Urinary bladder (tissue), 4 donors: Measurements from ENCODE around the gene KDELR3. TPM values are rescaled to one million over a fixed set of nuclear protein-coding genes. Genes with fewer than 3 reads are reported as not detected.

Experiments used
- DNase-seq: peaks from one replicate; pipeline ENCODE4 v3.0.0-alpha.2; 2015; ENCODE audit errors: extremely low spot score
- H3K27ac ChIP-seq: one replicate; pipeline ENCODE4 v1.5.1; 2013; ENCODE audit warnings: low read depth, mild to moderate bottlenecking, moderate library complexity
- H3K36me3 ChIP-seq: one replicate; pipeline ENCODE4 v1.6.1; 2013; ENCODE audit warnings: mild to moderate bottlenecking, moderate library complexity; ENCODE audit not compliant: insufficient read depth
- H3K4me1 ChIP-seq: one replicate; pipeline ENCODE4 v1.6.1; 2013; ENCODE audit warnings: mild to moderate bottlenecking, moderate library complexity; ENCODE audit not compliant: insufficient read depth
- H3K4me3 ChIP-seq: one replicate; pipeline ENCODE4 v1.5.1; 2013; ENCODE audit warnings: low read depth, low read length
- WGBS: extraction: QIAGEN DNeasy Blood & Tissue Kit; methylation state at CpG from one replicate; pipeline ENCODE4 v1.1.7; 2013; 5-methylcytosine and 5-hydroxymethylcytosine counted together
- polyA plus RNA-seq: library from polyadenylated mRNA; stranded (reverse); fragments of 200-250 nt; gene quantifications from one replicate; pipeline ENCODE4 v1.2.3, GENCODE V29; 2013
- total RNA-seq: library from RNA; depleted of rRNA; stranded (reverse); fragments of >200 nt; gene quantifications from one replicate; pipeline ENCODE4 v1.2.3, GENCODE V29; 2014
- donor health status: healthy with polysubstance abuse.
- donor health status: healthy.

KDELR3 gene
- total RNA-seq (75.7 TPM), polyA plus RNA-seq (4.7 TPM)

GRCh38 chr22:38467904-38468442, at the start of gene KDELR3:
Gene KDELR3, plus strand, starts transcription at chr22:38468096. Its CDS starts 138 bp downstream, at chr22:38468234.
- Histone ChIP-seq H3K36me3 (no peaks in the 10 kb centered on the region), H3K4me1 (no peaks in the 10 kb centered on the region), H3K27ac (no peak within 1 kb of the TSS), H3K4me3 (peak within 1 kb of the TSS; percentile 39)
- 2% methylated on average over 53 of the region's 53 CpGs for WGBS
- no peak for DNase-seq

- no peak overlapping the region for H3K4me3 ChIP-seq
- no peak for DNase-seq
- H3K27ac ChIP-seq, result no peak overlapping the region
- no peaks in the 10 kb centered on the region for H3K36me3 ChIP-seq
- no peaks in the 10 kb centered on the region for H3K4me1 ChIP-seq
- 89% methylated on average over 14 of the region's 14 CpGs for WGBS
These were observed 49.3 kb upstream of the KDELR3 start for GRCh38 chr22:38418589-38418988.

- 85% methylated on average over 14 of the region's 14 CpGs for WGBS
- no peak for DNase-seq
- Histone ChIP-seq H3K36me3 (no peaks in the 10 kb centered on the region), H3K4me3 (no peak overlapping the region), H3K4me1 (no peaks in the 10 kb centered on the region), H3K27ac (no peak overlapping the region)
These were observed 48.6 kb upstream of the KDELR3 start for GRCh38 chr22:38419121-38419857.

GRCh38 chr22:38419858-38420160, 48.1 kb upstream of the KDELR3 start:
- Histone ChIP-seq H3K36me3 (no peaks in the 10 kb centered on the region), H3K4me1 (no peaks in the 10 kb centered on the region), H3K4me3 (no peak overlapping the region), H3K27ac (no peak overlapping the region)
- DNase-seq, result no peak
- 76% methylated on average over 8 of the region's 8 CpGs for WGBS

GRCh38 chr22:38420734-38421133, 47.2 kb upstream of the KDELR3 start:
- no peak for DNase-seq
- Histone ChIP-seq H3K36me3 (no peaks in the 10 kb centered on the region), H3K27ac (no peak overlapping the region), H3K4me1 (no peaks in the 10 kb centered on the region), H3K4me3 (no peak overlapping the region)
- WGBS, result 94% methylated on average over 4 of the region's 4 CpGs

- Histone ChIP-seq H3K36me3 (no peaks in the 10 kb centered on the region), H3K4me1 (no peaks in the 10 kb centered on the region), H3K27ac (no peak overlapping the region), H3K4me3 (no peak overlapping the region)
- 76% methylated on average over 21 of the region's 21 CpGs for WGBS
- no peak for DNase-seq
These were observed 45.0 kb upstream of the KDELR3 start for GRCh38 chr22:38422611-38423511.

GRCh38 chr22:38423512-38424503, 44.1 kb upstream of the KDELR3 start:
- 84% methylated on average over 18 of the region's 18 CpGs for WGBS
- no peaks in the 10 kb centered on the region for H3K36me3 ChIP-seq
- H3K27ac ChIP-seq, result no peak overlapping the region
- DNase-seq, result no peak
- no peak overlapping the region for H3K4me3 ChIP-seq
- H3K4me1 ChIP-seq, result no peaks in the 10 kb centered on the region

GRCh38 chr22:38424525-38425080, 43.3 kb upstream of the KDELR3 start:
- Histone ChIP-seq H3K4me1 (no peaks in the 10 kb centered on the region), H3K36me3 (no peaks in the 10 kb centered on the region), H3K27ac (no peak overlapping the region), H3K4me3 (no peak overlapping the region)
- 86% methylated on average over 12 of the region's 12 CpGs for WGBS
- DNase-seq, result no peak

GRCh38 chr22:38426628-38427027, 41.3 kb upstream of the KDELR3 start:
- no peak for DNase-seq
- Histone ChIP-seq H3K36me3 (no peaks in the 10 kb centered on the region), H3K27ac (no peak overlapping the region), H3K4me1 (no peaks in the 10 kb centered on the region), H3K4me3 (no peak overlapping the region)
- 76% methylated on average over 17 of the region's 17 CpGs for WGBS

- 97% methylated on average over 36 of the region's 36 CpGs for WGBS
- Histone ChIP-seq H3K4me3 (no peak overlapping the region), H3K4me1 (no peaks in the 10 kb centered on the region), H3K36me3 (no peaks in the 10 kb centered on the region), H3K27ac (no peak overlapping the region)
- DNase-seq, result no peak
These were observed 40.4 kb upstream of the KDELR3 start for GRCh38 chr22:38427465-38427864.

GRCh38 chr22:38427940-38428339, 40.0 kb upstream of the KDELR3 start:
- DNase-seq, result no peak
- 96% methylated on average over 31 of the region's 31 CpGs for WGBS
- Histone ChIP-seq H3K36me3 (no peaks in the 10 kb centered on the region), H3K27ac (no peak overlapping the region), H3K4me1 (no peaks in the 10 kb centered on the region), H3K4me3 (no peak overlapping the region)

GRCh38 chr22:38428714-38429113, 39.2 kb upstream of the KDELR3 start:
- WGBS, result 90% methylated on average over 2 of the region's 2 CpGs

More at GRCh38 chr22:38428714-38429113, 39.2 kb upstream of the KDELR3 start:
- no peak overlapping the region for H3K4me3 ChIP-seq
- H3K4me1 ChIP-seq, result no peaks in the 10 kb centered on the region
- DNase-seq, result no peak
- no peak overlapping the region for H3K27ac ChIP-seq
- no peaks in the 10 kb centered on the region for H3K36me3 ChIP-seq
